ENCODE results near the gene CDH10. TPM values are rescaled to one million over a fixed set of nuclear protein-coding genes. Genes with fewer than 3 reads are reported as not detected.
A peak's percentile ranks its signal among the peaks of the same experiment; 100 is the strongest.

Gene CDH10
- total RNA-seq, 2 donors from 2014 or later, result 0.82 to 1.6 TPM

DNA sequence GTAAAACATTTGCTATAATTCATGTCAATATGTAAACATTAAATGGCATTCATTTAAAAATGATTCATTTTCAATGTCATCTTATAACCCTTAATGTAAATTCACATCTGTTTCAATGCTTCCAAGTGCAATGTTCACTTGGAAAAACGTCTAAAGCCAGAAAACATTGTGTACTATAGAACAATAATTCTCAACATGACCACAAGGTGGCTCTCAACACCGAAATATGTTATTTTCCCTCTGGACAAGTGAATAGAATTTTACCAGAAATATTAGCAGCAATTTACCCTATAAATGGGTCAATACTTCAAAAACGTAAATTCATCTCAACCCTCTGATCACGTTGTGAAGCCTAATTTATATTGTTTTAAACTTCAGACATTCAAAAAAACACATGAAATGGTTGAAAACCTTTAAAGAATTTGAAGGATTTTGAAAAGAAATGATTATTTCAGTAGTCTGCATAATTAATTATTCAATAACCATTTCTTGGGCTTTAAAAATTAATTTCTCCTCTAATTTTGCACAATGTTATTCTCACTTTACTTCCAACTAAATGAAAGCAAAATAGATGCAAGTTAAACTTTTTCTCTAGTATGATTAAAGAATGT lies 11.0 kb downstream of the CDH10 start:
- Histone ChIP-seq H3K9me3 (ENCODE audit: control insufficient read depth, low read length) (peaks cover 6% of the 10 kb centered on the region), H3K27ac (ENCODE audit: low read depth, low read length) (no peak overlapping the region), H3K27me3 (ENCODE audit: control insufficient read depth, insufficient read depth, low read length, poor library complexity, severe bottlenecking) (no peaks in the 10 kb centered on the region), H3K4me3 (ENCODE audit: low read length) (no peak overlapping the region), H3K9ac (ENCODE audit: extremely low read depth, low read length, poor library complexity, severe bottlenecking) (no peak overlapping the region), H3K4me1 (ENCODE audit: control insufficient read depth, insufficient read depth, low read length) (no peaks in the 10 kb centered on the region), H3K36me3 (ENCODE audit: control insufficient read depth, insufficient read depth, low read length) (no peaks in the 10 kb centered on the region)
- Mint-ChIP-seq H3K9me3 (no peaks in the 10 kb centered on the region), H3K4me3 (no peak overlapping the region), H3K4me1 (peaks cover 20% of the 10 kb centered on the region), H3K27me3 (ENCODE audit: insufficient read depth) (no peaks in the 10 kb centered on the region), H3K36me3 (ENCODE audit: low read depth) (no peaks in the 10 kb centered on the region), H3K27ac (no peak overlapping the region)
- WGBS, 2 experiments (ENCODE audit: insufficient coverage in 1 of 2, insufficient read length in 1 of 2), result 8% methylated on average over 4 of the region's 4 CpGs; no CpG with 5 or more reads in 1 of the 2 experiments
- DNase-seq, result no peak
- TF ChIP-seq, protein P1, sequence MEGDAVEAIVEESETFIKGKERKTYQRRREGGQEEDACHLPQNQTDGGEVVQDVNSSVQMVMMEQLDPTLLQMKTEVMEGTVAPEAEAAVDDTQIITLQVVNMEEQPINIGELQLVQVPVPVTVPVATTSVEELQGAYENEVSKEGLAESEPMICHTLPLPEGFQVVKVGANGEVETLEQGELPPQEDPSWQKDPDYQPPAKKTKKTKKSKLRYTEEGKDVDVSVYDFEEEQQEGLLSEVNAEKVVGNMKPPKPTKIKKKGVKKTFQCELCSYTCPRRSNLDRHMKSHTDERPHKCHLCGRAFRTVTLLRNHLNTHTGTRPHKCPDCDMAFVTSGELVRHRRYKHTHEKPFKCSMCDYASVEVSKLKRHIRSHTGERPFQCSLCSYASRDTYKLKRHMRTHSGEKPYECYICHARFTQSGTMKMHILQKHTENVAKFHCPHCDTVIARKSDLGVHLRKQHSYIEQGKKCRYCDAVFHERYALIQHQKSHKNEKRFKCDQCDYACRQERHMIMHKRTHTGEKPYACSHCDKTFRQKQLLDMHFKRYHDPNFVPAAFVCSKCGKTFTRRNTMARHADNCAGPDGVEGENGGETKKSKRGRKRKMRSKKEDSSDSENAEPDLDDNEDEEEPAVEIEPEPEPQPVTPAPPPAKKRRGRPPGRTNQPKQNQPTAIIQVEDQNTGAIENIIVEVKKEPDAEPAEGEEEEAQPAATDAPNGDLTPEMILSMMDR (conservative IDR thresholded peaks at IDR 0.05), result peak; percentile 86

DNA sequence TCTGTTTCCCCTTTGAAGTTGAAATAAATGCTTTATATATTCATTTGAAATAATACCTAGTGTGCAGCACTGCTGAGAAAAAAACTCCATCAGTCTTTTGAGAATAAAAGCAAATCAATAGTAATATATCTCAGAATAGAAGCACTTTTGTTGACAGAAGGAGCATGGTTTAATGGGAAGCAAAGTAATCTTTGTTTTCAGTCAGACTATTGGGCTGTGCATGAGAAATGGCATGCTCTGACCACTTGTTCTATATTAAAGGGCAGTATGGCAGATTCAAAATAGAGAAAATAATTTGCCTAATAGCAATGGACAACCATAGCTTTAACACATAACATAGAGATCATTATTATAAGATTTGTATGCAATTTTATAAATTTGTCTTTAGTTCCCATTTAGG lies 12.4 kb downstream of the CDH10 start:
- H3K27ac Mint-ChIP-seq, result no peak overlapping the region

DNA sequence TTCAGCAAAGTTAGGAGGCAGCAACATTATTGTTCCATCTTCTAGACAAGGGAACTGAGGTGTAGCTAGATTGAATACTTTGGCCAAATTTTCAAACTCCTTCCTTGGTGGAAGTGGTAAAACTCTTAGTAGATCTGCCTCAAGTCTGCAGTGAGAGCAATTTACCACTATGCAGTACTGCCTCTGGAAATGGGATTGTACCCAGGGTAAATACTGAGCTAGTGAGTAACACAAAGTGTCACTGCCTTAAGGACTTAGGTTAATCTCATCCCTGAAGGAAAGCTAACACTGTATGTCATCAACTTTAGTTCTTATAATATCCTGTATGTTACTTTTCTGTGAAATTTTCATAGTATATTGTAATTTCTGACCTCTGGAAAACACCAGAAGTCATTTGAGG lies 13.9 kb downstream of the CDH10 start:
- no peak overlapping the region for H3K27ac Mint-ChIP-seq
- Histone ChIP-seq H3K36me3 (ENCODE audit: control insufficient read depth, insufficient read depth, low read length) (no peaks in the 10 kb centered on the region), H3K9ac (ENCODE audit: extremely low read depth, low read length, poor library complexity, severe bottlenecking) (no peak overlapping the region), H3K27ac (ENCODE audit: low read depth, low read length) (no peak overlapping the region), H3K9me3 (ENCODE audit: control insufficient read depth, low read length) (peaks cover 6% of the 10 kb centered on the region), H3K27me3 (ENCODE audit: control insufficient read depth, insufficient read depth, low read length, poor library complexity, severe bottlenecking) (no peaks in the 10 kb centered on the region), H3K4me3 (ENCODE audit: low read length) (no peak overlapping the region), H3K4me1 (ENCODE audit: control insufficient read depth, insufficient read depth, low read length) (no peaks in the 10 kb centered on the region)
- no peak for DNase-seq
- peaks cover 24% of the 10 kb centered on the region for H3K4me1 Mint-ChIP-seq
- H3K9me3 Mint-ChIP-seq, result no peaks in the 10 kb centered on the region
- TF ChIP-seq, protein P1 (conservative IDR thresholded peaks at IDR 0.05), result no peak
- H3K27me3 Mint-ChIP-seq (ENCODE audit: insufficient read depth), result no peaks in the 10 kb centered on the region
- no peaks in the 10 kb centered on the region for H3K36me3 Mint-ChIP-seq (ENCODE audit: low read depth)
- no peak overlapping the region for H3K4me3 Mint-ChIP-seq

More for the DNA sequence above, 12.4 kb downstream of the CDH10 start:
- Histone ChIP-seq H3K9me3 (ENCODE audit: control insufficient read depth, low read length) (peaks cover 6% of the 10 kb centered on the region), H3K36me3 (ENCODE audit: control insufficient read depth, insufficient read depth, low read length) (no peaks in the 10 kb centered on the region), H3K4me1 (ENCODE audit: control insufficient read depth, insufficient read depth, low read length) (no peaks in the 10 kb centered on the region), H3K27me3 (ENCODE audit: control insufficient read depth, insufficient read depth, low read length, poor library complexity, severe bottlenecking) (no peaks in the 10 kb centered on the region), H3K9ac (ENCODE audit: extremely low read depth, low read length, poor library complexity, severe bottlenecking) (no peak overlapping the region), H3K27ac (ENCODE audit: low read depth, low read length) (no peak overlapping the region), H3K4me3 (ENCODE audit: low read length) (no peak overlapping the region)
- H3K36me3 Mint-ChIP-seq (ENCODE audit: low read depth), result no peaks in the 10 kb centered on the region
- H3K4me1 Mint-ChIP-seq, result peaks cover 24% of the 10 kb centered on the region
- TF ChIP-seq, protein P1 (conservative IDR thresholded peaks at IDR 0.05), result no peak
- DNase-seq, result no peak
- H3K9me3 Mint-ChIP-seq, result no peaks in the 10 kb centered on the region
- H3K4me3 Mint-ChIP-seq, result no peak overlapping the region
- no peaks in the 10 kb centered on the region for H3K27me3 Mint-ChIP-seq (ENCODE audit: insufficient read depth)
